HEK293 (cell line): ENCODE data around the gene PPARG.

ENCODE experiments used
- HOXA7 ChIP-seq: sonication (generic); formaldehyde crosslinking; IDR thresholded peaks from 2 replicates; pipeline ENCODE4 v1.8.1; 2022; ENCODE audit warnings: missing genetic modification reagents, borderline replicate concordance
- HOXD13 ChIP-seq: sonication (generic); formaldehyde crosslinking; IDR thresholded peaks from 2 replicates; pipeline ENCODE4 v1.8.0; 2022; ENCODE audit warnings: missing genetic modification reagents, borderline replicate concordance
- ZFP69B ChIP-seq: fragments of 450-650 bp; formaldehyde crosslinking; IDR thresholded peaks from 2 replicates; pipeline ENCODE4 v1.5.1; 2016; ENCODE audit warnings: missing biosample characterization, missing genetic modification characterization
- ZNF292 ChIP-seq: fragments of 450-650 bp; formaldehyde crosslinking; IDR thresholded peaks from 2 replicates; pipeline ENCODE4 v1.5.1; 2016; ENCODE audit warnings: low read depth, missing biosample characterization, missing genetic modification characterization, borderline replicate concordance
- ZNF341 ChIP-seq: fragments of 450-650 bp; formaldehyde crosslinking; IDR thresholded peaks from 2 replicates; pipeline ENCODE4; 2016; ENCODE audit warnings: low read depth, missing biosample characterization, missing genetic modification characterization
- TF ChIP-seq, protein P1 (sequence below): fragments of 450-650 bp; formaldehyde crosslinking; IDR thresholded peaks from 2 replicates; pipeline ENCODE4 v1.5.1; 2017; ENCODE audit warnings: missing biosample characterization, missing genetic modification characterization
- TF ChIP-seq, protein P2 (sequence below): fragments of 450-650 bp; formaldehyde crosslinking; IDR thresholded peaks from 2 replicates; pipeline ENCODE4 v1.5.1; 2016; ENCODE audit warnings: missing biosample characterization, missing genetic modification characterization
- TF ChIP-seq, protein P3 (sequence below): fragments of 450-650 bp; formaldehyde crosslinking; optimal IDR thresholded peaks from 2 replicates; pipeline ENCODE3; 2016; ENCODE audit warnings: missing biosample characterization, mild to moderate bottlenecking, missing genetic modification characterization
- TF ChIP-seq, protein P4 (sequence below): fragments of 450-650 bp; formaldehyde crosslinking; IDR thresholded peaks from 2 replicates; pipeline ENCODE4 v1.5.1; 2016; ENCODE audit warnings: missing biosample characterization, missing genetic modification characterization
- TF ChIP-seq, protein P5 (sequence below): fragments of 450-650 bp; formaldehyde crosslinking; IDR thresholded peaks from 2 replicates; pipeline ENCODE4 v1.5.1; 2016; ENCODE audit warnings: missing biosample characterization, missing genetic modification characterization

DNA sequence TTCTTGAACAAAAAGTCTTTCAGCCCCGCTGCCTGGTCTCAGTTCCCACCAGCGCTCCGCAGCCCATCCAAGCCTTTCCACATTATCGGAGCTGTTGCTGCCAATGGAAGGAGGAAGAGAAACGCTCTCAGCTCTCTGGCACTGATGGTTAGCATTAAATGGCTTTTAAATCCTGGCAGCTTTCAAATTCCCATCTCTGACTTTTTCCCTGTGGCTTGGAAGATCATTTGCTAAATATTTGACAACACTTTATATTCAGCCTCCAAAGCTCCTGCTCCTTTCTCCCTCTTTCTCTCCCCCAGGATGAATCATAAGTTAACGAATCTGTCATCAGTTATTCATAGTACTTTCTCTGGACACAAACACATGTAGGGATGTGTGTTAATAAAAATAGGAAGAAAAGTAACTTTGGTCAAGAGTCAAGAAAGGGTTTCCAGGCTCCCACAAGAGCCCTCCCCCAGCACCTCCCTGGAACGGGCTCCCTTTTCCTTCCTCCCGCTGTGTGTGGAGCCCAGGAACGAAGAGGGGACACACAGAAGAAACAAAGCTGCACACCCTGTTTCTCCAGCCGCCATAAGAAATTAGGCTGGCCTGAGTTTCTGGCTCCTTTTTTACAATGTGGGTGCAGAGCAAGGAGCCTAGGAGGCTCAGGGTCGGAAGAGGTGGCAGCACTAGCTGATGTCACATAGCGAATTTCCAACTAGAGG is 147.8 kb downstream of the PPARG start:
- TF ChIP-seq, protein P1, sequence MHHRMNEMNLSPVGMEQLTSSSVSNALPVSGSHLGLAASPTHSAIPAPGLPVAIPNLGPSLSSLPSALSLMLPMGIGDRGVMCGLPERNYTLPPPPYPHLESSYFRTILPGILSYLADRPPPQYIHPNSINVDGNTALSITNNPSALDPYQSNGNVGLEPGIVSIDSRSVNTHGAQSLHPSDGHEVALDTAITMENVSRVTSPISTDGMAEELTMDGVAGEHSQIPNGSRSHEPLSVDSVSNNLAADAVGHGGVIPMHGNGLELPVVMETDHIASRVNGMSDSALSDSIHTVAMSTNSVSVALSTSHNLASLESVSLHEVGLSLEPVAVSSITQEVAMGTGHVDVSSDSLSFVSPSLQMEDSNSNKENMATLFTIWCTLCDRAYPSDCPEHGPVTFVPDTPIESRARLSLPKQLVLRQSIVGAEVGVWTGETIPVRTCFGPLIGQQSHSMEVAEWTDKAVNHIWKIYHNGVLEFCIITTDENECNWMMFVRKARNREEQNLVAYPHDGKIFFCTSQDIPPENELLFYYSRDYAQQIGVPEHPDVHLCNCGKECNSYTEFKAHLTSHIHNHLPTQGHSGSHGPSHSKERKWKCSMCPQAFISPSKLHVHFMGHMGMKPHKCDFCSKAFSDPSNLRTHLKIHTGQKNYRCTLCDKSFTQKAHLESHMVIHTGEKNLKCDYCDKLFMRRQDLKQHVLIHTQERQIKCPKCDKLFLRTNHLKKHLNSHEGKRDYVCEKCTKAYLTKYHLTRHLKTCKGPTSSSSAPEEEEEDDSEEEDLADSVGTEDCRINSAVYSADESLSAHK: no peak
- TF ChIP-seq HOXD13 (CRISPR knock-in tag) (no peak), HOXA7 (CRISPR knock-in tag) (no peak), ZNF292 (tag by site-specific recombination) (no peak), ZFP69B (tag by site-specific recombination) (no peak), ZNF341 (tag by site-specific recombination) (no peak)
- TF ChIP-seq, protein P2, sequence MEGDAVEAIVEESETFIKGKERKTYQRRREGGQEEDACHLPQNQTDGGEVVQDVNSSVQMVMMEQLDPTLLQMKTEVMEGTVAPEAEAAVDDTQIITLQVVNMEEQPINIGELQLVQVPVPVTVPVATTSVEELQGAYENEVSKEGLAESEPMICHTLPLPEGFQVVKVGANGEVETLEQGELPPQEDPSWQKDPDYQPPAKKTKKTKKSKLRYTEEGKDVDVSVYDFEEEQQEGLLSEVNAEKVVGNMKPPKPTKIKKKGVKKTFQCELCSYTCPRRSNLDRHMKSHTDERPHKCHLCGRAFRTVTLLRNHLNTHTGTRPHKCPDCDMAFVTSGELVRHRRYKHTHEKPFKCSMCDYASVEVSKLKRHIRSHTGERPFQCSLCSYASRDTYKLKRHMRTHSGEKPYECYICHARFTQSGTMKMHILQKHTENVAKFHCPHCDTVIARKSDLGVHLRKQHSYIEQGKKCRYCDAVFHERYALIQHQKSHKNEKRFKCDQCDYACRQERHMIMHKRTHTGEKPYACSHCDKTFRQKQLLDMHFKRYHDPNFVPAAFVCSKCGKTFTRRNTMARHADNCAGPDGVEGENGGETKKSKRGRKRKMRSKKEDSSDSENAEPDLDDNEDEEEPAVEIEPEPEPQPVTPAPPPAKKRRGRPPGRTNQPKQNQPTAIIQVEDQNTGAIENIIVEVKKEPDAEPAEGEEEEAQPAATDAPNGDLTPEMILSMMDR (tag by site-specific recombination): no peak
- TF ChIP-seq, protein P3, sequence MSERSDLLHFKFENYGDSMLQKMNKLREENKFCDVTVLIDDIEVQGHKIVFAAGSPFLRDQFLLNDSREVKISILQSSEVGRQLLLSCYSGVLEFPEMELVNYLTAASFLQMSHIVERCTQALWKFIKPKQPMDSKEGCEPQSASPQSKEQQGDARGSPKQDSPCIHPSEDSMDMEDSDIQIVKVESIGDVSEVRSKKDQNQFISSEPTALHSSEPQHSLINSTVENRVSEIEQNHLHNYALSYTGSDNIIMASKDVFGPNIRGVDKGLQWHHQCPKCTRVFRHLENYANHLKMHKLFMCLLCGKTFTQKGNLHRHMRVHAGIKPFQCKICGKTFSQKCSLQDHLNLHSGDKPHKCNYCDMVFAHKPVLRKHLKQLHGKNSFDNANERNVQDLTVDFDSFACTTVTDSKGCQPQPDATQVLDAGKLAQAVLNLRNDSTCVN (tag by site-specific recombination): no peak
- TF ChIP-seq, protein P4, sequence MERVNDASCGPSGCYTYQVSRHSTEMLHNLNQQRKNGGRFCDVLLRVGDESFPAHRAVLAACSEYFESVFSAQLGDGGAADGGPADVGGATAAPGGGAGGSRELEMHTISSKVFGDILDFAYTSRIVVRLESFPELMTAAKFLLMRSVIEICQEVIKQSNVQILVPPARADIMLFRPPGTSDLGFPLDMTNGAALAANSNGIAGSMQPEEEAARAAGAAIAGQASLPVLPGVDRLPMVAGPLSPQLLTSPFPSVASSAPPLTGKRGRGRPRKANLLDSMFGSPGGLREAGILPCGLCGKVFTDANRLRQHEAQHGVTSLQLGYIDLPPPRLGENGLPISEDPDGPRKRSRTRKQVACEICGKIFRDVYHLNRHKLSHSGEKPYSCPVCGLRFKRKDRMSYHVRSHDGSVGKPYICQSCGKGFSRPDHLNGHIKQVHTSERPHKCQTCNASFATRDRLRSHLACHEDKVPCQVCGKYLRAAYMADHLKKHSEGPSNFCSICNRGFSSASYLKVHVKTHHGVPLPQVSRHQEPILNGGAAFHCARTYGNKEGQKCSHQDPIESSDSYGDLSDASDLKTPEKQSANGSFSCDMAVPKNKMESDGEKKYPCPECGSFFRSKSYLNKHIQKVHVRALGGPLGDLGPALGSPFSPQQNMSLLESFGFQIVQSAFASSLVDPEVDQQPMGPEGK: no peak
- TF ChIP-seq, protein P5, sequence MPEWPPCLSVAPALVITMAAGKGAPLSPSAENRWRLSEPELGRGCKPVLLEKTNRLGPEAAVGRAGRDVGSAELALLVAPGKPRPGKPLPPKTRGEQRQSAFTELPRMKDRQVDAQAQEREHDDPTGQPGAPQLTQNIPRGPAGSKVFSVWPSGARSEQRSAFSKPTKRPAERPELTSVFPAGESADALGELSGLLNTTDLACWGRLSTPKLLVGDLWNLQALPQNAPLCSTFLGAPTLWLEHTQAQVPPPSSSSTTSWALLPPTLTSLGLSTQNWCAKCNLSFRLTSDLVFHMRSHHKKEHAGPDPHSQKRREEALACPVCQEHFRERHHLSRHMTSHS (tag by site-specific recombination): no peak
